SK-MEL-5 (cell line): Measurements from ENCODE around the gene FAN1. TPM values are rescaled to one million over a fixed set of nuclear protein-coding genes. Genes with fewer than 3 reads are reported as not detected.

ENCODE experiments used
- DNase-seq: peaks from one replicate; pipeline ENCODE4 v3.0.0-alpha.2; 2016; ENCODE audit warnings: low read depth, low spot score
- in situ Hi-C: cut with HindIII; loops from 2 replicates; pipeline ENCODE4 v1.10.0; 2016; ENCODE audit warnings: low sequenced_read_pairs, high pct_unique_total_duplicates, low pct_unique_long_range_greater_than_20kb
- total RNA-seq: library from RNA; depleted of rRNA; stranded (reverse); fragments of >200 nt; shearing (Covaris generic); gene quantifications from 2 replicates; pipeline ENCODE4 v1.2.3, GENCODE V29; 2014

FAN1 gene
- total RNA-seq, 1 experiment from 2014 or later: 13.5 TPM

DNA sequence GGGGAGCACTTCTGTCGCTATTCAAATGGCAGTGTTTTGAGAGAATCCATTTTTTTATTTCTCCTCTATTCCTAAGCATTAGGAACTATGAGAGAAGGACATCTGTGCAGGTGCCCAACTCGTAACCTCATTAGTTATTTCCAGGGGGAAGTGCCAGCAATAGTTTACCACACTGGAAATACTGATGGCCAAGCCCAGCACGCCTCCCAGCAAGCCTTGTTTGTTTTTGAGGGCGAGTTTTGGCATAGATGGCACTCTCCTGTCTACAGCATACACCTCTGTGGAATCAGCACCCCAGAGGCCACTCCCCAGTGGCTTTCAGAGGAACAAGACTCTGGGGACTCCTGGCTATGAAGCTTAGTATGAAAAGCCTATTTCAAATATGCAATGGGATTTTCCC, 36.6 kb downstream of the FAN1 start:
- in situ Hi-C loops: no loop called here
- no peak for DNase-seq

DNA sequence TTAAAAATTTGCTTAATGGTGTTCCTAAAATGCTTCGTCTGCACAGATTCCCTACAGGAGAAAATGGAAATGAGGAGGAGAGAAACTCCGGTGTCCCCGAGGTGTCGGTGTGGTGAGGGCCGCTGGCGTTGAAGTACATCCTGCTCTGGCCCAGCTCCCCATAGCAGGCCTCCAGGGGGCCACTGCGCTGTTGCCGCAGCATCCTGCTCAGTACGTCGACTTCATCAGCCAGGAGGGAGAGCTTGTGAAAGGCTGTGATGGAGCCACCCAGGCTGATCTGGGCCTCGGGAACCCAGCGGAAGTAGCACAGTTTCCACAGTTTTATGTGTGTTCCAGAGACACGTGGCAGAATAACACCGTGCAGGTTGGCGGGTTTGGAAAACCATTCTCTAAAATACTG, 37.8 kb downstream of the FAN1 start:
- in situ Hi-C loops: no loop called here

DNA sequence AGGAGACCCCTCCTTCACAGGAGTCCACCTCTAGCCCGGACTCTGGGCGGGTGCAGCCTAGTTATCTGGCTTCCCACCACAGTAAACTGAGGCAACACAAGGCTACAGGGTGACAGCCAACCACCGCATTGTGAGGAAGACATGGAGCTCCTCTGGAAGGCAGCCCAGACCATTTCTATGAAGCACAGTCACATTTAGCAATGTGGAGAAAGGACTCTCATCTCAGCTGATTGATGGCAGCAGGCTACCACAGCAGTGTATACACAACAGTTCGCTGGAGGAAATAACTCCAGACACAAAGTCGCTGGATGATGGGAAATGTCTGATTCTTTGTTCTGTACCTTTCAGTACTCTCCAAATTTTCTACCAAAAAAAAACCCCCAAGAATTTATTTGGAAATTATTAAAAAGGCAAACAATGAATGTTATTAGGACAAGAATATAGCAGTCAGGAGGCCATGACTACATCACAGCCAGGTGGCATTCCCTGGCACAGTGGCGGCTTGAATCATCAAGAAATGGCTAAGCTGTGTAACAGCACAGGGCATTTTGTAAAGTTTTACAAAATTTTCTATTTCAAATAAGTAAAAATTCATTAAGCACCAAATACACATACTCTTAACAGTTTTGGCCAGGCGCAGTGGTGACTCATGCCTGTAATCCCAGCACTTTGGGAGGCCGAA, 40.1 kb downstream of the FAN1 start:
- DNase-seq: no peak
- in situ Hi-C loops: no loop called here

More for the DNA sequence above, 37.8 kb downstream of the FAN1 start:
- DNase-seq: no peak

DNA sequence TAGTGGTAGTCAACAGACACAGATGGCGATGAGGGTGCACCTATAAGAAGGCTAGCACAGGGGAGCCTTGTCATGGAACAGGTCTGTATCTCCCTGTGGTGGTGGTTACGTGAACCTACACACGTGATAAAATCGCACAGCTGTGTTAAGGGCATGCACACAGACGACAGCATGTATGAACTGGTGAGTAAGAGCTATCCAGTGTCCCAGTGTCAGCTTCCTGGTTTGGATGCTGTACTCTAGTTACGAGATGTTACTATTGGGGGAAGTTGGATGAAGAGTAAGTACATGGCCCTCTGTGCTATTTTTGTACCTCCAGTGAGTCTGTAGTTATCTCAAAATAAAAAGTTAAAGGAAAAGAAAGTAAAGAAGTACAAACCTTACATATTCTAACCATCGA, 49.5 kb downstream of the FAN1 start:
- DNase-seq: no peak
- in situ Hi-C loops: no loop called here

DNA sequence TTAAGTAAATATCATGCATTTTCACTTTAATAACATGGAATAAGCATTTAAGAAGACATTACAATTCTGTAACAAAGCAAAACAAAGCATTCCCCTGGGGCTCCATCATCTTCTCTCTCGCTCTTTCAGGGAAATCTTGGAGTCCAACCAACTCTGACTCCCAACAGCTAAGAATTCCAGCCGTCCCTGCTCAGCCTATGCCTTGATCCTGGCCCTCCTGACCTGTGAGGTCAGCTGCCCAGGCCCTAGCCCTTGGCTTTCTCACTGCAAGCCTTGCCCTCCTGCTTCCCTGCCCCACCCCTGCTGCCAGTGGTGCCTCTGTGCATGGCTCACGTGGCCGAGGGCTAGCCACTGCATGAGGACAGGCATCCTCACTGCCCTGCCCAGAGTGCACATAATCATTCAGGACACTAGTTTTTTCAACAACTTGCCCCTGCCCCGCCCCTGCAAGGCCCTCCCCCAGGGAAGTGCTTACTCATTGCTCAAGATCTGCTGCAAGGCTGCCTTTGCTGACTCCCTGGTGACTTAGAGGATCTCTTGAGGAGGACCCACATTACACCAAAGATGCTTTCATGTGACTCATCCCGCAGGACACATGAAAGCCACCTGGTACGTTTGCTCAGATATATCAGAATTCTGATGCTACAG, 50.1 kb downstream of the FAN1 start:
- in situ Hi-C loops: no loop called here

DNA sequence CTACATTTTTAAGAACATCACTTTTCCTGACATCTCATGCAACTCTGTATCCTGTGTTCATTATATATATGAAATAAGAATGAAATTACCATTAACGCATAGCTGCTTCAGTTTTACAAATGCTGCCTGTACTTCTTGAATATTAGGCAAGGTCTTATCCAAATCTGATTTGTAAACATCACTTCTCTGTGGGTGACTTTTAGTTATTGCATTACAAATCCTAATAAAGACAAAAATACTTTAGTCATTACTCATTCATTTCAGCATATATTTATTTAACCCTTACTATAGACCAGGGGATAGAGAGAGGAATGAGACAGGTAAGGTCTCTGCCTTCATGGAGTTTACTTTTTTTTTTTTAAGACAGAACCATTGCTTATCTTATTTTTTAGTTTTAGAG, 51.0 kb downstream of the FAN1 start:
- no peak for DNase-seq
- in situ Hi-C loops: no loop called here

More for the DNA sequence above, 50.1 kb downstream of the FAN1 start:
- peak; percentile 65 for DNase-seq

DNA sequence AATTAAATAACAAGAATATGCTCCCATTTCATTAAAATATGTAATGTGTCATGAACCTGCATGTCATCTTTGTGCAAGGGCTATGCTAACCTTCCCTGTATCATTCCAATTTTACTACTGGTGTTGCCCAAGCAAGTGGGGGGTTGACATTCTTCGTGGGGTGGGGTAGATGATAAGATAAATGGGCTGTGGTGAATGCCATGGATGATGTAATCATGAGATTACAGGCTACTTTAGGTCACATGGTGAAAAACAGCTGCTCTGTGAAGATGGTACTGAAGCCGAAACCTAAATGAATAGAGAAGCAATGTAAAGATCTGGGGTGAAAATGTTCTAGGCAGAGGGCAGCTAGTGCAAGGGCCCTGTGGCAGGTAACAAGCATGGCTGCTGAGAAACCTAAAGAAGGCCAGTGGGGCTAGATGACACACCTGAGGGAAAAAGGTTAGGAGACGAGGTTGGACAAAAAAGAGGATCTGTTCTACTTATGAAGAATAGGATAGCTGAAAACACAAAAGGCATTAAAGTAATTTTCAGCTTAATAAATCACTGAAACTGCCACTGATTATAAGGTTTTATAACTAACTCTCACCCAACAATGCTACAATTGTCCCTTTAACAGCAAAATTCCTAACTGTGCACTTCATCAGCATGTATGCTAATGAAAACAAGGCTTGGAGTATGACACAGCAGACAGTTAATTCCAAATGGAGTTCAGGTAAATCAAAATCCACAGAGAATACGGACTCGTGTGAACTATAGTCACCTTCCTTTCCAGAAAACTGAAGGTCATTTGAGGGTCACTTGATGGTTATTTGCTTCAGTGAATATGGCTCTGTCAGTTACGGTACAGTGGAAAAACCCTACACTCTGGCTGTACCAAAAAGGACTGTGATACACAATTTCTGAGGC, 52.8 kb downstream of the FAN1 start:
- no peak for DNase-seq
- in situ Hi-C loops: no loop called here

DNA sequence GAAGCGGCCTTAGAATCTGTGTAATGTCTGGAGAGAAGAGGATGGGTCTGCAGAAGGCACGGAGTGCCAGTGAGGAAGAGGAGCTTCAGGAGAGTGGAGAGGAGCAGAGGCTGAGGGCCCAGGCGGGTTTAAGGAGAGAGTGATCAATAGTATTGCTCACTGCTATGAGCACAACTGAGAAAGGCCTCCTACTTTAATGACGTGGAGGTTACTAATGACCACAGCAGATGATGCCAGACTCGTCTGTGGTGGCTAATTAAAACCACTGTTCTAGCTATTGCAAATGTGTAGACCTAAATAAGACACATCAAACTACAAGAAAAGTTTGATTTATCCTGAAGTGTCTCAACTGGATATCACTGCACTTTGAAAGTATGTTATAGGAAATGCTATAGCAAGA, 54.5 kb downstream of the FAN1 start:
- in situ Hi-C loops: no loop called here

DNA sequence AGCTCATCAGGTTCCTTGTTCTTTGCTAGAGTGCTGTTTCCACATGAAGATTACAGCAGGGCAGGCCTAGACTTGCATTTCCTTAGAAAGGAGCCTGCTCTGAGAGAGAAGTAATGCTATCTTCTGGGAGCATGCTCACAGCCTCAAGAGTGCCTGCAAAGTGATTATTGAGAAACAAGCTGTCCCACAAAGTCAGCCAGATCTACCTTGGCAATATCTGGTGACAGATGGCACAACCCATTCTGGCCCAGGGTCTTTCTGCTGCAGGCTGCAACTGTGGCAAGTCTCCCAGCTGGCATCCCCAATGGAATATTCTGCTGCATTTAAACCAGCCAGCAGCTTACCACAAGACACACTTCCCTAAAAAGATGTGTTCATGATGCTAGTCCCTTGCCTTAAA, 58.4 kb downstream of the FAN1 start:
- in situ Hi-C loops: no loop called here
- no peak for DNase-seq

More for the DNA sequence above, 54.5 kb downstream of the FAN1 start:
- DNase-seq: no peak

DNA sequence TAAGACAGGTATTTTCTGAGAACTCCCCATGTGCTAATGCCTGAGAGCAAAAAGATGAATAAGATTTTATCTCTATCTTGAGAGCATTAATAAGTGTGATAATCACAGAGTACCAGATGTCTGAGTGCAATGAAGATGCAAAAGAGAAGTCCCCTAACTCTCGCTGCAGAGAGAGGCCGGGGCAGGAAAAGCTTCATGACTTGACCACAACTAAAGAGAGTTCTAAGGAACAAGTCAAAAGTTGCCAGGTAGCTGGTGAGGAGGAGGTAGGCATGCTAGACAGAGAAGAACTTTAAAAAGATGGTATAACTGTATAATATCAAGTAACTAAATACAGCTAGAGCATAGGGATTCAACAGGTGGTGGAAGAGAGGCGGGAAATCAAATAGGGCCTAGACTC, 58.9 kb downstream of the FAN1 start:
- in situ Hi-C loops: no loop called here
- no peak for DNase-seq

DNA sequence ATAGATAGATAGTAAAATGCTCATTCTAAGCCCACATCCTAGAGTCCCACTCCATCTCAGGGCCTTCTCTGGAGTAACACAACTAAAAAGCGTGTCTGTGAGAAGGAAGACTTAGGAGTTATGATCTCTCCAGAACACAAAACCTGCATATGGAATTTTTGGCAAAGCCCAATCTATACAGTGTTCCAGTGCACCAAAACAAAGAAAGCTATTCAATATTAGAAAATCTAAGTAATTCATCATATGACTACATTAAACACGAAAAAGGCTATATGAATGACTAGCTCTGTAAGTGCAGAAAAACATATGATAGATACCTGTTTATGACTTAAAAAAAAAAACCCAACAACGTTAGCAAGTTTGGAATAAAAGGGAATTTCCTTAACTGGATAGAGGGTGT, 60.0 kb downstream of the FAN1 start:
- peak; percentile 73 for DNase-seq
- in situ Hi-C loops: no loop called here

DNA sequence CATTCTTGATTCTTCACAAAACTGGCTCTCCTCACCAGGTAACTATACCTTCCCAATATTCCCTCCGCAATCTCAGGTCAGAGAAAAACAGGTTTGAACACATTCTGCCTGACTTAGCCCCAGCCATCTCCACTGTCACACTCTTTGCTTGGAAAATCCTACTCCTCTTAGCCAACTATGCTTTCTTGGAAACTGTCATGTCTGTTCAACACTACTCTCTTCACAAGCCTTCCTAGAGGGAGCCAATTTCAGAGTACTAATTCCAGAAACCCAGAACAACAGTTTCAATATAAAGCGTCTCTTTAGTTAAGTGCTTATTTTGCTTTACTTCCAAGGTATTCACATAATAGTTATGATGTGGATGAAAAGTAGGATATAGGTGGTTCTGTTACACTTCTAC, 66.0 kb downstream of the FAN1 start:
- no peak for DNase-seq
- in situ Hi-C loops: no loop called here

DNA sequence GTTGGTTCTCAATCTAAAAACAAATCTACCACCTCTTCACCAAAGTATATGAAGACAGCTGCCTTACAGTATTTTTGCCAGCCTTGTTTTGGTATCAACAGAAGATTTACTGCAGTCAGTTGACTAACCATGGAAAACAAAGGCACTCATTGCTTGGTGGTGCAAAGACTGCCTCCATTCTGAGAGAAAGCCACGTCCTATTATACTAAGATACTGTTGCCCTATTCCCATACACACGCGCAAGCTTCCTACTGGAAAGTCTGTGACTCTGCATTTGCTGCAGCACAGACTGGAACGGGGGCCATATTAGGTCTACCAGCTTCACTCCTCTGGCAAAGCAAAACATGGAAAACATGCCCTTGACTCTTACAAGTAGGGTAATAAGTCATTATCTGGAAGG, 69.7 kb downstream of the FAN1 start:
- in situ Hi-C loops: no loop called here
- peak; percentile 96 for DNase-seq

DNA sequence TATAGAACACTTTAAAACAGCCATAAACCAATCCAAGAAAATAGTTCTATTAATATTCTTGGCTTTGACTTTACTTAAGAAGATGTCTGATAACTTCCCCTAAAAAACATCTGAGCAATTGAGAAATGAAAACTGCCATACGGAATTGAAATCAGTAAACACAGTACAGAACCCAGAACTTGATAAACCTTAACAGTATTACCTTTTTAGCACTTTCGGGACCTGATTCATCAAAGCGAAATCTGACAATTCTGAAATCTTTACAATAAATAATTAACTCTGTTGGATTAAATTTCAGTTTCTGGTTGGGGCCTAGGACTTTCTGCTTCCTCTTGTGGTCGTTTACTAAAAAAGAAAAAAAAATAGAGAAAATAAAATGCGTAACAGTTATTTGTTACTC, 70.4 kb downstream of the FAN1 start:
- DNase-seq: no peak
- in situ Hi-C loops: no loop called here

DNA sequence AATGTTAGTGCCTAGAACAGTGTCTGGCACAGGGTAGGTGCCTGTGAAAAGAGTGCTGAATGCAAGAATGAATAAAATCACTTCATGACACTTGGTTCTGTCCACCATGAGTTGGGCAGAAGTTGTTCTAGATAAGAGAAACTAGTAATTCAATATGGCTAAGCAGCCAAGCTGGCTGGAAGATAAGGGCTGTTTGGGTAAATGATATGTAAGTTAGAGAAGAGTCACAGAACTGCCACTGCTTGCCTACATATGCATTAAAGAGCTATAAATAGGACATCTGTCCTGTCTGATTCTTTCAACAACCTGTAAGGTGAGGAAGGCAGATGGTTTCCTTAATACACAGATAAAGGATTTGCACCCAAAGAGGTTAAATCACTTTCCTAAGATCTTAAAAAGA, 74.6 kb downstream of the FAN1 start:
- DNase-seq: no peak
- in situ Hi-C loops: no loop called here

DNA sequence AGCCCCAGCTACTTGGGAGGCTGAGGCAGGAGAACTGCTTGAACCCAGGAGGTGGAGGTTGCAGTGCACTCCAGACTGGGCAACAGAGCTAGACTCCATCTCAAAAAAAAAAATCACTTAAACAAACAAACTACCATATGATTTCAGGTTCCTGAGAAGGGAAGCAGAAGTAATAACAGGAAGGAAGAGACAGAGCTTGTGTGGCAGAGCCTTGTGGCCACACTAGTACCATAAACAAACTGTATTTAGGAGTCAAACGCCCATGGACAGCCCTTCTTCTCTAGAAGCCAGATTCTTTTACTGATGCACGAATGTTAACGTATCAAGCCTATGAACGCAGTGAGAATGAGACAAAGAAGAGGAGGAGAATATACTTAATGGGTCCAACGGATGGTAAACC, 75.7 kb downstream of the FAN1 start:
- in situ Hi-C loops: no loop called here

DNA sequence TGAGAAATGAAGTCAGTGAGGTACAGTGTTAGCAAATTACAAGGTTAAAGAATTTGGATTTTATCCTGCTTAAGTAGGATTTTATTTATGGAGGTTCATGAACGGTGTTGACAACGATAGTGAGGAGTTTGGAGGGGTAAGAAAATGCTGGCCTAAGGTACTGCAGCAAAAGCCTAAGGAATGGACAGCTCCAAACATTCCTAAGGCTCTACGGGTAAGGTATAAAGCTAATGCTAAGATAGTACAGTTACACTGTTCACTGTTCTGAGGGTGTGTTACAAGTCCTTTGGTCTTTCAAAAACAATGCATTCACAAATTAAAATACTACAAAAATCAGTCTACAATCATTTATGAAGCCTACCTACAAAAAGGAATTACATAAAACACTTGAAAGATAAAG, 80.4 kb downstream of the FAN1 start:
- peak; percentile 23 for DNase-seq
- in situ Hi-C loops: no loop called here

More for the DNA sequence above, 75.7 kb downstream of the FAN1 start:
- DNase-seq: no peak

DNA sequence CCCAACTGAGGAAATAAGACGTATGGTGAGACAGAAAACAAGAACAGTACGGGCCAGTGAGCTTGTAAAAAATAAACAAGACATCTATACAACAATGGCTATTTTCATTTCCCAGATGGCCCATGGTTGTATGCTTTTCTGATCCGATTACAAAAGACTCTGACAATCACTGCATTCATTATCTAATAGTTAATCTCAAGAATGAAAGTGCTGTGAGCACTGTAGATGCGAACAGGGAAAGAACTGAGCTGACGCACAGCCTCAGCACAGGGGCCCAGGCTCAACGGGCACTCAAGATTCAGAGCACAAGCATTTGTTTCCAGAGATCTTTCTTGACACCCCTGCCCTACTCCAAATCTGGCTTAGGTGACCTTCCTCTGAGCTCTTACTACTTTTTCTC, 80.8 kb downstream of the FAN1 start:
- peak; percentile 87 for DNase-seq
- in situ Hi-C loops: no loop called here
